Measurements from ENCODE around the gene CYB561D2.

- TF ChIP-seq, protein P1, sequence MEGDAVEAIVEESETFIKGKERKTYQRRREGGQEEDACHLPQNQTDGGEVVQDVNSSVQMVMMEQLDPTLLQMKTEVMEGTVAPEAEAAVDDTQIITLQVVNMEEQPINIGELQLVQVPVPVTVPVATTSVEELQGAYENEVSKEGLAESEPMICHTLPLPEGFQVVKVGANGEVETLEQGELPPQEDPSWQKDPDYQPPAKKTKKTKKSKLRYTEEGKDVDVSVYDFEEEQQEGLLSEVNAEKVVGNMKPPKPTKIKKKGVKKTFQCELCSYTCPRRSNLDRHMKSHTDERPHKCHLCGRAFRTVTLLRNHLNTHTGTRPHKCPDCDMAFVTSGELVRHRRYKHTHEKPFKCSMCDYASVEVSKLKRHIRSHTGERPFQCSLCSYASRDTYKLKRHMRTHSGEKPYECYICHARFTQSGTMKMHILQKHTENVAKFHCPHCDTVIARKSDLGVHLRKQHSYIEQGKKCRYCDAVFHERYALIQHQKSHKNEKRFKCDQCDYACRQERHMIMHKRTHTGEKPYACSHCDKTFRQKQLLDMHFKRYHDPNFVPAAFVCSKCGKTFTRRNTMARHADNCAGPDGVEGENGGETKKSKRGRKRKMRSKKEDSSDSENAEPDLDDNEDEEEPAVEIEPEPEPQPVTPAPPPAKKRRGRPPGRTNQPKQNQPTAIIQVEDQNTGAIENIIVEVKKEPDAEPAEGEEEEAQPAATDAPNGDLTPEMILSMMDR (conservative IDR thresholded peaks at IDR 0.05; ENCODE audit: low read length), result no peak
- TF ChIP-seq EZH2phosphoT487 (IDR thresholded peaks at IDR 0.05; ENCODE audit: borderline replicate concordance, low read depth, low read length), result no peak
Observed at GRCh38 chr3:50356553-50356952, 5.9 kb downstream of the CYB561D2 start.
